Liver (tissue), 9 donors: ENCODE results near the gene SCN2B. TPM values are rescaled to one million over a fixed set of nuclear protein-coding genes. Genes with fewer than 3 reads are reported as not detected.
A peak's percentile ranks its signal among the peaks of the same experiment; 100 is the strongest.

Experiments
- DNase-seq: peaks from one replicate; pipeline ENCODE4 v3.0.0-alpha.2; 2017; ENCODE audit warnings: low spot score
- H3K27ac ChIP-seq, 2 donors: one replicate each; pipeline ENCODE4 v1.7.0; 2013; ENCODE audit warnings: inconsistent platforms in 2 of 2, low read length in 2 of 2, control low read depth in 1 of 2, low read depth in 1 of 2, mild to moderate bottlenecking in 1 of 2
- H3K27me3 ChIP-seq, 4 donors: one replicate each; pipeline versions ENCODE4 v1.6.1 to v1.7.0; 2013; ENCODE audit warnings: low read length in 3 of 4, inconsistent platforms in 1 of 4, mild to moderate bottlenecking in 1 of 4, moderate library complexity in 1 of 4; ENCODE audit not compliant: control insufficient read depth in 4 of 4, insufficient read depth in 4 of 4
- H3K36me3 ChIP-seq, 4 donors: one replicate each; pipeline versions ENCODE4 v1.6.1 to v1.7.0; 2013; ENCODE audit warnings: low read length in 3 of 4, mild to moderate bottlenecking in 3 of 4, low read depth in 1 of 4, moderate library complexity in 1 of 4; ENCODE audit not compliant: control insufficient read depth in 4 of 4, insufficient read depth in 3 of 4
- H3K4me1 ChIP-seq, 4 donors: one replicate each; pipeline versions ENCODE4 v1.6.1 to v1.7.0; 2013; ENCODE audit warnings: low read length in 3 of 4, mild to moderate bottlenecking in 3 of 4, moderate library complexity in 1 of 4; ENCODE audit not compliant: control insufficient read depth in 4 of 4, insufficient read depth in 4 of 4
- H3K4me3 ChIP-seq, 3 donors: one replicate each; pipeline versions ENCODE4 v1.6.1 to v1.7.0; 2013; ENCODE audit warnings: low read length in 3 of 3, control low read depth in 1 of 3, low read depth in 1 of 3, mild to moderate bottlenecking in 1 of 3
- H3K9ac ChIP-seq, 2 donors: one replicate each; pipeline ENCODE4 v1.7.0; 2013; ENCODE audit warnings: low read length in 2 of 2, mild to moderate bottlenecking in 2 of 2, moderate library complexity in 2 of 2, control low read depth in 1 of 2, low read depth in 1 of 2
- H3K9me3 ChIP-seq, 4 donors: one replicate each; pipeline versions ENCODE4 v1.6.1 to v1.7.0; 2013; ENCODE audit warnings: low read length in 3 of 4; ENCODE audit not compliant: control insufficient read depth in 4 of 4
- ATF3 ChIP-seq: IDR thresholded peaks from 2 replicates; pipeline ENCODE4 v1.6.1; 2016; ENCODE audit warnings: antibody characterized with exemption
- CTCF ChIP-seq: fragments of 150-350 bp; IDR thresholded peaks from 2 replicates; pipeline ENCODE4 v1.5.1; 2017; ENCODE audit warnings: improper control_type of control experiment, low read depth, low read length; ENCODE audit not compliant: missing input control
- EGR1 ChIP-seq, 2 donors: IDR thresholded peaks; 2 replicates each; pipeline ENCODE4 v1.6.1; 2016 to 2018; ENCODE audit warnings: antibody characterized with exemption in 2 of 2, low read depth in 2 of 2
- FOXA1 ChIP-seq: IDR thresholded peaks from 2 replicates; pipeline ENCODE4 v1.6.1; 2016; ENCODE audit warnings: antibody characterized with exemption
- FOXA2 ChIP-seq: IDR thresholded peaks from 2 replicates; pipeline ENCODE4 v1.6.1; 2016; ENCODE audit warnings: antibody characterized with exemption
- GABPA ChIP-seq, 2 donors: IDR thresholded peaks in 1 of 2; conservative IDR thresholded peaks in 1 of 2; 2 replicates each; pipeline ENCODE4 v1.6.1; 2016; ENCODE audit warnings: antibody characterized with exemption in 2 of 2, mild to moderate bottlenecking in 1 of 2, moderate library complexity in 1 of 2
- HNF4A ChIP-seq, 2 donors: conservative IDR thresholded peaks; 2 replicates each; pipeline ENCODE4 v1.6.1; 2016; ENCODE audit warnings: antibody characterized with exemption in 2 of 2, mild to moderate bottlenecking in 2 of 2
- HNF4G ChIP-seq: IDR thresholded peaks from 2 replicates; pipeline ENCODE4 v1.6.1; 2016; ENCODE audit warnings: antibody characterized with exemption
- JUND ChIP-seq, 2 donors: IDR thresholded peaks; 2 replicates each; pipeline ENCODE4 v1.6.1; 2016; ENCODE audit warnings: antibody characterized with exemption in 2 of 2
- MAX ChIP-seq: IDR thresholded peaks from 2 replicates; pipeline ENCODE4 v1.6.1; 2016; ENCODE audit warnings: antibody characterized with exemption
- NR2F2 ChIP-seq: IDR thresholded peaks from 2 replicates; pipeline ENCODE4 v1.6.1; 2016; ENCODE audit warnings: antibody characterized with exemption
- RAD21 ChIP-seq, 2 donors: IDR thresholded peaks; 2 replicates each; pipeline ENCODE4 v1.6.1; 2016; ENCODE audit warnings: antibody characterized with exemption in 2 of 2, mild to moderate bottlenecking in 2 of 2
- REST ChIP-seq: IDR thresholded peaks from 2 replicates; pipeline ENCODE4 v1.6.1; 2016; ENCODE audit warnings: antibody characterized with exemption, mild to moderate bottlenecking
- RXRA ChIP-seq, 2 donors: IDR thresholded peaks; 2 replicates each; pipeline ENCODE4 v1.6.1; 2017 to 2018; ENCODE audit warnings: antibody characterized with exemption in 2 of 2, mild to moderate bottlenecking in 1 of 2
- SP1 ChIP-seq: IDR thresholded peaks from 2 replicates; pipeline ENCODE4 v1.6.1; 2018; ENCODE audit warnings: antibody characterized with exemption, mild to moderate bottlenecking
- TAF1 ChIP-seq: conservative IDR thresholded peaks from 2 replicates; pipeline ENCODE4 v1.6.1; 2016; ENCODE audit warnings: antibody characterized with exemption, mild to moderate bottlenecking
- YY1 ChIP-seq: IDR thresholded peaks from 2 replicates; pipeline ENCODE4 v1.6.1; 2016; ENCODE audit warnings: antibody characterized with exemption, mild to moderate bottlenecking
- ZBTB33 ChIP-seq: IDR thresholded peaks from 2 replicates; pipeline ENCODE4 v1.6.1; 2016; ENCODE audit warnings: antibody characterized with exemption
- WGBS: extraction: QIAGEN DNeasy Blood & Tissue Kit; methylation state at CpG from one replicate; pipeline ENCODE4 v1.1.7; 2013; 5-methylcytosine and 5-hydroxymethylcytosine counted together
- polyA plus RNA-seq, 2 donors: library from polyadenylated mRNA; stranded (reverse) in 1 of 2; unstranded in 1 of 2; fragments of 200-250 nt in 1 of 2; fragments of >200 nt in 1 of 2; fragmentation: Nextera tagmentation in 1 of 2; extraction: Ambion mirVana in 1 of 2; gene quantifications; one replicate each; pipeline versions ENCODE4 v1.2.1 to v1.2.3, GENCODE V29; 2013 to 2015
- total RNA-seq, 2 donors: library from RNA; depleted of rRNA; stranded (reverse); fragments of >200 nt; gene quantifications; one replicate each; pipeline ENCODE4 v1.2.3, GENCODE V29; 2014
- donor health status: healthy.
- donor health status: healthy.
- donor health status: healthy.
- donor health status: healthy.
- donor health status: healthy.

SCN2B gene
- total and polyA plus RNA-seq, 4 donors: 0.01 to 0.05 TPM; not detected in 2

- H3K27me3 ChIP-seq: peaks cover 7 to 30% (median 9%) of the 10 kb centered on the region in 4 donors
- WGBS: 72% methylated on average over 11 of the region's 11 CpGs
- peaks cover 5 to 10% (median 6%) of the 10 kb centered on the region in 4 donors for H3K4me1 ChIP-seq
- H3K27ac ChIP-seq: no peak overlapping the region
- no peak for TF ChIP-seq JUND (IDR thresholded peaks at IDR 0.05)
- TF ChIP-seq SP1: no peak
- TF ChIP-seq HNF4A (conservative IDR thresholded peaks at IDR 0.05): no peak
- TF ChIP-seq ZBTB33: no peak
- no peak for TF ChIP-seq EGR1 (IDR thresholded peaks at IDR 0.05; ENCODE audit: low read depth in 2 of 2)
- no peak for TF ChIP-seq FOXA1
- no peak for TF ChIP-seq YY1
- no peak for TF ChIP-seq GABPA (IDR thresholded peaks at IDR 0.05 in 1 of 2, conservative IDR thresholded peaks at IDR 0.05 in 1 of 2)
- no peak for TF ChIP-seq TAF1
- no peak for TF ChIP-seq ATF3
- TF ChIP-seq RAD21 (IDR thresholded peaks at IDR 0.05): no peak
- TF ChIP-seq MAX: no peak
- TF ChIP-seq HNF4G: no peak
- no peak for TF ChIP-seq REST
- no peak for TF ChIP-seq FOXA2
- H3K9me3 ChIP-seq: no peaks in the 10 kb centered on the region
- no peak overlapping the region for H3K9ac ChIP-seq
- DNase-seq: no peak
- no peak overlapping the region for H3K4me3 ChIP-seq
- H3K36me3 ChIP-seq: no peaks in the 10 kb centered on the region
Measured at GRCh38 chr11:118153976-118154375, 22.5 kb downstream of the SCN2B start.

GRCh38 chr11:118153516-118153915 lies 22.9 kb downstream of the SCN2B start:
- Histone ChIP-seq H3K27me3 (peaks cover 7 to 30% (median 9%) of the 10 kb centered on the region in 4 donors), H3K4me3 (peak overlapping the region in 1 of 3 donors; percentile 46), H3K9me3 (no peaks in the 10 kb centered on the region), H3K27ac (no peak overlapping the region), H3K9ac (no peak overlapping the region), H3K4me1 (peaks cover 5 to 10% (median 6%) of the 10 kb centered on the region in 4 donors), H3K36me3 (no peaks in the 10 kb centered on the region)
- TF ChIP-seq YY1: no peak
- no peak for TF ChIP-seq ATF3
- no peak for TF ChIP-seq NR2F2
- TF ChIP-seq RXRA (IDR thresholded peaks at IDR 0.05): no peak
- no peak for TF ChIP-seq ZBTB33
- TF ChIP-seq FOXA1: no peak
- TF ChIP-seq TAF1: no peak
- TF ChIP-seq MAX: no peak
- no peak for TF ChIP-seq HNF4A (conservative IDR thresholded peaks at IDR 0.05)
- TF ChIP-seq HNF4G: no peak
- TF ChIP-seq CTCF: no peak
- DNase-seq: no peak
- 28% methylated on average over 16 of the region's 16 CpGs for WGBS
